ENCODE measurements around the gene PEAK1.
"Not testable (repeated sequence)": the region's sequence is repeated elsewhere in the genome, so short reads cannot be mapped to it uniquely, and the experiment has no call there.

PEAK1 gene

GRCh38 chr15:77181305-77182074, 238.4 kb downstream of the PEAK1 start:
- no peak for DNase-seq (ENCODE audit: low read depth in 1 of 2, low spot score in 1 of 2)

- DNase-seq (ENCODE audit: low read depth in 1 of 2, low spot score in 1 of 2) = no peak
Measured at GRCh38 chr15:77180757-77181156, 239.1 kb downstream of the PEAK1 start.

GRCh38 chr15:77180270-77180669, 239.6 kb downstream of the PEAK1 start:
- DNase-seq (ENCODE audit: low read depth in 1 of 2, low spot score in 1 of 2) = no peak

- DNase-seq (ENCODE audit: low read depth in 1 of 2, low spot score in 1 of 2) = no peak
Measured at GRCh38 chr15:77179541-77179998, 240.3 kb downstream of the PEAK1 start.

- DNase-seq (ENCODE audit: low read depth in 1 of 2, low spot score in 1 of 2) = no peak
Measured at GRCh38 chr15:77178411-77178810, 241.5 kb downstream of the PEAK1 start.

- not testable (repeated sequence) for DNase-seq (ENCODE audit: low read depth in 1 of 2, low spot score in 1 of 2)
Measured at GRCh38 chr15:77176148-77176547, 243.8 kb downstream of the PEAK1 start.

- DNase-seq (ENCODE audit: low read depth in 1 of 2, low spot score in 1 of 2) = no peak
Measured at GRCh38 chr15:77173487-77173886, 246.4 kb downstream of the PEAK1 start.

GRCh38 chr15:77171221-77171967, 248.5 kb downstream of the PEAK1 start:
- no peak for DNase-seq (ENCODE audit: low read depth in 1 of 2, low spot score in 1 of 2)

GRCh38 chr15:77168616-77169015, 251.3 kb downstream of the PEAK1 start:
- DNase-seq (ENCODE audit: low read depth in 1 of 2, low spot score in 1 of 2) = no peak

- no peak for DNase-seq (ENCODE audit: low read depth in 1 of 2, low spot score in 1 of 2)
Measured at GRCh38 chr15:77168141-77168540, 251.8 kb downstream of the PEAK1 start.

- no peak for DNase-seq (ENCODE audit: low read depth in 1 of 2, low spot score in 1 of 2)
Measured at GRCh38 chr15:77167406-77167805, 252.5 kb downstream of the PEAK1 start.

- no peak for DNase-seq (ENCODE audit: low read depth in 1 of 2, low spot score in 1 of 2)
Measured at GRCh38 chr15:77163781-77164384, 256.0 kb downstream of the PEAK1 start.

- no peak for DNase-seq (ENCODE audit: low read depth in 1 of 2, low spot score in 1 of 2)
Measured at GRCh38 chr15:77162872-77163633, 256.9 kb downstream of the PEAK1 start.

GRCh38 chr15:77160562-77161478, 259.1 kb downstream of the PEAK1 start:
- DNase-seq (ENCODE audit: low read depth in 1 of 2, low spot score in 1 of 2) = no peak

- DNase-seq (ENCODE audit: low read depth in 1 of 2, low spot score in 1 of 2) = not testable (repeated sequence)
Measured at GRCh38 chr15:77156000-77156399, 263.9 kb downstream of the PEAK1 start.

- DNase-seq (ENCODE audit: low read depth in 1 of 2, low spot score in 1 of 2) = no peak
Measured at GRCh38 chr15:77148191-77148590, 271.7 kb downstream of the PEAK1 start.

- DNase-seq (ENCODE audit: low read depth in 1 of 2, low spot score in 1 of 2) = no peak
Measured at GRCh38 chr15:77145370-77145769, 274.5 kb downstream of the PEAK1 start.

- no peak for DNase-seq (ENCODE audit: low read depth in 1 of 2, low spot score in 1 of 2)
Measured at GRCh38 chr15:77144492-77145070, 275.3 kb downstream of the PEAK1 start.

GRCh38 chr15:77144026-77144425, 275.9 kb downstream of the PEAK1 start:
- no peak for DNase-seq (ENCODE audit: low read depth in 1 of 2, low spot score in 1 of 2)

- DNase-seq (ENCODE audit: low read depth in 1 of 2, low spot score in 1 of 2) = no peak
Measured at GRCh38 chr15:77143616-77144015, 276.3 kb downstream of the PEAK1 start.

All from activated T-helper 1 cell treated with anti-CD3 and anti-CD28 coated beads, Interleukin-2, amount 50 U/mL, for 16 hours (primary cell).